Left forelimb (tissue), 1 donor: ENCODE results near the gene SLC35F3.

Experiments used
- DNase-seq: peaks from one replicate; pipeline ENCODE4 v3.0.0-alpha.2; 2018; ENCODE audit warnings: low spot score

The SLC35F3 gene

DNA sequence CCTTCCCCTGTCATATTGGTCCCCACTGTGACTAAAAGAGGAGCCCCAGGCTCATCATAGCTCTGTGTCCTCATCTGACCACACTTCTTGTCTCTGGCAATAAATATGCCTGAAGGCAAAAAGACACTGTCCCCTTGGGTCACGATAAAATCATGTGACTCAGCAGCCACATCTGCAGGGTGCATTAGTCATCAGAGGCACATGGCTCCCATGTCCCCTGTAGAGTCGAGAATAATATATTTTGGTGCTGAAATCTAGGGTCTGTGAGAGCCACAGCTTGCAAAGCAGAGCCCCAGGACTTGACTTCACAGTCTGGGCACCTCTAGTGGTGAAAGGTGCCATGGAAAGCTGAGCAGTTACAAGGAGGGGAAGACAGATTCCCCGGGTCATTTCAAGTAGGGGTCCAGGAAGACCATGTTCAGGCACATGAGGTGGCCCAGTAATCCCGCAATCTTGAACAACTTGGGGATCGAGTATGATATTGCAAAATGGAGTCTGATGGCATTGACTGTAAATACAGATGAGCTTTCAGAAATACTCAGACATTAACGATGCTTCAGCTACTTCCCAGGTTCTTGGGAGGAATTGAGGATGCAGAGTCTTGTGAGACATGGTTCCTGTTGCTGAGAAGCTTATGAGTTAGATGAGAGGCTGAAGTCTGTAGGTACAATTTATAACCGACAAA is 68.6 kb downstream of the SLC35F3 start:
- no peak for DNase-seq

DNA sequence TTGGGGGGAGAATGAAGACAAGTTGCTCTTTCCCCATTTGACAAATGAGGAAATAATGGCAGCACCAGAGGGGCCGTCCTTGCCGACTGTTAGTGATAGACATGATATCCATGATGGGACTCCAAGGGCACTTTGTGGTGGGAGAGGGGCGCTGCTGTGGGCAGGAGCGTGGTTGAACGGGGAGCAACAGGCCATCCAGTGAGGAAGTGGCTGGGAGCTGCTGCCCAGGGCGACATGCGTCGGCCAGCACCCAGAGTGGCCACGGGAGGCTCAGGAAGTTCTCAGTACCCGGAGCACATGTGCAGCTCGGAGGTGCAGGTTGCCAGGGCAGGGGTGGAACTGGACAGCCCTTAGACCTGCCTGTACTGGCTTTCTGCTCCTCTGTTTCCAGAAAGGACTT is 71.0 kb downstream of the SLC35F3 start:
- DNase-seq = no peak

- DNase-seq = no peak
These were observed 76.7 kb downstream of the SLC35F3 start for GRCh38 chr1:233981042-233981675.

DNA sequence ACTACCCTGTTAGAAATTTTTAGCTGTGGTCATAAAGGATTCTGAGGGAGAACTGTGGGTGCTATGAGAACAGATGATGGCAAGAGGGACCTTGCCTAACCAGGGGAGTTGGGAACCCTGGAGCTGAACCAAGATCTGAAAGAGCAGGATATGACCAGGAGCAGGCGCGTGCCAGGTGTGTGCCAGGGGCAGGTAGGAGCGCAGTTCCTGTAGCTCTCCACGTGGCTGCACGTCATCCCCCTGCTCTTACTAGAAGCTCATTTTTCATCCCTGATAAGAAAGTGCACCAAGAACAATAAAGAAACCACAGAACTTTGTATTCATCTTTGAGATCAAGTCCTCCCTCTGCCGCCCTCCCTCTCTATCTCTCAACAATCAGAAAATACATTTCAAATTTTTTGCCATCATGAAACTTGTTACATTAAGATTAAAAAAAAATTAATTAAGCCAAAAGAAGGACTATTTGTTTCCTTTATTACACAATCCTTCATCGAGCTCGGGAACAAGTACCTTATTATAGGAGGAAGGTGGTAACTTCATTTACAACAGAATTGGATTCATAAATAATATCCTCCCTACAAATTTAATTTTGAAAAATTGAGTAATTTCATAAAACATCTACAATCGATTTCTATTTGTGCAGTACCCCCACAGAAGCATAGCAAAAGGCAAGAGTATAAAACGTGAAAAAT is 78.5 kb downstream of the SLC35F3 start:
- DNase-seq = no peak

GRCh38 chr1:233983811-233984210 is 79.3 kb downstream of the SLC35F3 start:
- no peak for DNase-seq

- DNase-seq = no peak
These were observed 84.7 kb downstream of the SLC35F3 start for GRCh38 chr1:233988963-233989696.

DNA sequence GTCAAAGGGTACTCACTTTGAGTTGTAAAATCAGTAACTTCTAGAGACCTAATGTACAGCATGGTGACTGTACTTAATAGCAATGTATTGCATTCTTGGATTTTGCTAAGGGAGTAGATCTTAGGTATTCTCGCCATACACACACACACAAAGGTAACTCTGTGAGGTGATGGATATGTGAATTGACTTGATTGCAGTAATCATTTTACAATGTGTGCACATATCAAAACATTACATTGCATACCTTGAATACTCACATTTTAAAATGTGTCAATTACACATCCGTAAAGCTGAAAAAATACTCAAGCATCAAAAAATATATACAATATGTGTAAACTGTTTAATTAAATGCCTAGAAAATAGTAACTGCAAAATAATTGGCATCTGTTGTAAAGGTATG is 86.0 kb downstream of the SLC35F3 start:
- no peak for DNase-seq

DNA sequence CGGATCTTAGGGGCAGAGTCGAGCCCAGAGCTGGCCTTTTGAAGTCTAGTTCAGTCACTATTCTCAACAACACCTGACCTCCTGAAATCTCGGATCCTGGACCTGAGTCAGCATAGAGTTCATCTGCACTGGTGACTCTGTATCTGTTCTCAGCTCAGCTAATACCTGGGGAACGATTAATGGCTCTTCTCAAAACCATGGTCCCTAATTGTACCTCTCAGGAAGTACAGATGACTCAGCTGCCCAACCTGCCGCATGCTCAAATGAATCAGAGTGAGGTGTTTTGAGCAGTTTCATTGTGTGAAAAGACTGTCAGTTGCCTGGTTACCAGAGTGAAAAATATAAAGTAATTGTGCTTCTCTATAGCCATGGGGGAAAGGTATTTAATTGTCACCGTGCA is 89.2 kb downstream of the SLC35F3 start:
- DNase-seq = no peak

DNA sequence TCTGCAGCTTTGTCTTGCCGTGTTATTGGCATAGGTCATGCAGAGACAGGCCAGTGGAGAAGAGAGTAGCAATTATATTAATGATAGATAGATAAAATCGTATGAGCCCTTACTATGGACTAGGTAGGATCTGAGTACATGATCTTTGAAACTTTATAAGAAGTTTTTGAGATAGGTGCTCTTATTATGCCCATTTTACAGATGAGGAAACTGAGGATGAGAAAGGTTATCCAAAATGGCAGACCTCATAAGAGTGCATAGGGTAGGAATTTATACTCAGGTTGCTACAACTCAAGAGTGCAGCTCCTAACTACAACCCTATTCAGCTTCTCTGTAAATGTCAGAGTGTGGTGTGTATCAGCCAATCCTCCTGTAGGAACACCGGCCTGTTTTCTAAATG is 89.6 kb downstream of the SLC35F3 start:
- DNase-seq = no peak

- no peak for DNase-seq
These were observed 94.0 kb downstream of the SLC35F3 start for GRCh38 chr1:233998456-233998855.

GRCh38 chr1:233998891-233999290 is 94.4 kb downstream of the SLC35F3 start:
- DNase-seq = no peak

- DNase-seq = no peak
These were observed 96.1 kb downstream of the SLC35F3 start for GRCh38 chr1:234000557-234001041.

DNA sequence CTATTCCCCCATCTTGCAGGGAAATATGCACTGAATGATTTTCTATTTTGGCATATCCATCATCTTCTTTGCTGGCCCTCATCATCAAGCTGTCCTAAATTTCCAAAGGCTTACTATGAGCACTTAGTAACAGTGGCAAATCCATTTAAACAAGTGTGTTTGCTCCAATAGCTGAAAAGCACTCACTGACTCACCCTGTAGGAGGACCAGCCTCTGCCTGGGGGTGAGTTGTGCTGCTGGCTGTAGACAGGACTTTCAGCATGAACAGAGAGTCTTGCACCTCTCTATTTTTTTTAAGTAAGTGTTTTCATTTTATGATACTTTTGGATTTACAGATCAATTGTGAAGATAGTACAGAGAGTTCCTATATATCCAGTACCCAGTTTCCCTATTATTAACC is 97.3 kb downstream of the SLC35F3 start:
- DNase-seq = no peak

DNA sequence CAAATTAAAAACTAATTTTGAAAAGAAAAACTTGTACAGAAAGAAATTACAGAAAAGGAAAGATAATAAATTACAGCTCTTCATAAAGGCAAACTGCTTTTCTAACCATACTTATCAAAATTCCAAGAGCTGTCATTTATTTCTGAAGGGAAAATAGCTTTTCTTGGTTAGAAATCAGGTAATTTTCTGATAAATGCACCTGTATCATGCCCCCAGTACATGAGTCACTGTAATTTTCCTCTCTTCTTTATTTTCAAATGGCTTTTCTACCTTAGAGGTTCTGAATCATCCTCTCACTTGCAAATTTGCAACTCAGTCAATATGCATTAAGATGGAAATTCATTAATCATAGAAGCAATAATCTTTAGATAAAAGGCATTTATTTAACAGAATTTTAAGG is 100.1 kb downstream of the SLC35F3 start:
- no peak for DNase-seq

DNA sequence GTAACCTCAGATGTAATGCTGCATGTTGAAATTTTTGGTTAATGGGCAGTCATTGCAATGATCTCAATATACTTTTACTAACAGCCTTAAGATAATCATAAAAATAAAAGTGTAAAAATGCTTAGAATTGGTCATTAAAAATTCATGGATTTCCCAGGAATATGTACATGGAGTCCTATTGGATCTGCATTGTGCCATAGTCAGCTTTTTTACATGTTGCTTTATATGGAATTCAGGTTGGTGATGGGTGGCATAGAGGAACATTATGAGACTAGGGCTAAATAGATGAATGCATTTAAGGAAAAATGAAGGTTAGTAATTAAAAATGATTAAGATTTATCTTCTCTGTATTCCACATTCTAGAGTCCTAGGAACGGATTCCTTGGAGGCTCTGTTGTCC is 103.2 kb downstream of the SLC35F3 start:
- no peak for DNase-seq

- no peak for DNase-seq
These were observed 104.1 kb downstream of the SLC35F3 start for GRCh38 chr1:234008591-234008990.

GRCh38 chr1:234009668-234010067 is 105.2 kb downstream of the SLC35F3 start:
- DNase-seq = no peak

- DNase-seq = no peak
These were observed 109.7 kb downstream of the SLC35F3 start for GRCh38 chr1:234014208-234014607.

DNA sequence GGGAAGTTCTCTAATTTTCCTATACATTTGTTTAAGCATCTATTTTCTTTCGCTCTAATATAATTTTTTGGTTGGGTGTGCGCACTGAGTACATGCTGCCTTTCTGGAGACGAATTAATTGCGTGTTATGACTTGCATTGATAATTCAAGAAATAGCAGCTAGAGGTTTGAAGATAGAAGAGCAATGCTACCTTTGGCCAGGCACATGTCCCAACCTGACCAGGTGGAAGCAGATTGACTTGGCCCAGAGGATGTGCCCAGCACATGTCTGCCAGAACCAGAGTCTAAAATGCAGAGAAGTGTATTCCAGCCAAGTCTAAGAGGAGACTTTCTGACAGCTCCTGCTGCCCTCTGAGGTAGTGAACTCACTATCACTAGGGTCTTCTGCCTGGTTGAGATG is 114.3 kb downstream of the SLC35F3 start:
- DNase-seq = no peak

DNA sequence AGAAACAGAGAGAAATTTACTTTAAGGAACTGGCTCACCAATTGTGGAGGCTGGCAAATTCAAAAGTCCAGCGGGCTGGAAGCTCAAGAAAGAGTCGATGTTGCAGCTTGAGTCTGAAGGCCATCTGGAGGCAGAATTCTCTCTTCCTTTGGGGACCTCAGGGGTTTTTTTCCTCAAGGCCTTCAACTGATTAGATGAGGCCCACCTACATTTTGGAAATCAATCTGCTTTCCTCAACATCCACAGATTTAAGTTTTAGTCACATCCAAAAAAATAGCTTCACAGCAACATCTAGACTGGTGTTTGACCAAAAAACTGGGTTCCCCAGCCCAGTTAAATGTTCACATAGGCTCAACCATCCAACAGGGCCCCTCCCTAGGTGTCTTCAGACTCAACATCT is 114.9 kb downstream of the SLC35F3 start:
- no peak for DNase-seq

DNA sequence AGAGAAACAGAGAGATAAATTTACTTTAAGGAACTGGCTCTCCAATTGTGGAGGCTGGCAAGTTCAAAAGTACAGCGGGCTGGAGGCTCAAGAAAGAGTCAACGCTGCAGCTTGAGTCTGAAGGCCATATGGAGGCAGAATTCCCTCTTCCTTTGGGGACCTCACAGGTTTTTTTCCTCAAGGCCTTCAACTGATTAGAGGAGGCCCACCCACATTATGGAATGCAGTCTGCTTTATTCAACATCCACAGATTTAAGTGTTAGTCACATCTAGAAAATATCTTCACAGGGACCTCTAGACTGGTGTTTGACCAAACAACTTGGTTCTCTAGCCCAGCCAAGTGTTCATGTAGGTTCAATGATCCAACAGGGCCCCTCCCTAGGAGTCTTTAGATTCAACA is 117.8 kb downstream of the SLC35F3 start:
- no peak for DNase-seq

DNA sequence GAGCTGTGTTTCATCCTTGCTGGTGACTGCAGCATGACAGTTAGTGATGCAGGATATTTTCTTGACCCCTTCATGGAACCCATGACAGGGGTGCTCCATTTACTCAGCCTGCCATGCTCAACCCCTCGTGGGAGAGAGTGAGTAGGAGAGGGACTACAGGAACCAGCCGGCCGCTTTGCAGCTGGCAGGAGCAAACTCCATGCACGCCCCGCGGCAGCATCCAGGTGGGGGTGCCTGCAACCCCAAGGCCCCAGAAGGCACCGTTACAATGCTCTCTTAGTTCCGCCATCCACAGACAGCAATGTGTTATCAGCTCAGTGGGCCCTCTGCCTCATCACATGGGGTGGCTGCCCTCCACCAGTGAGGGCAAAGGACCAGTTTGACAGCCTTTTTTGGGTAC is 135.1 kb downstream of the SLC35F3 start:
- no peak for DNase-seq
